HL-60/S4 (cell line): ENCODE results near the gene DNAJC4.

Source experiments
- in situ Hi-C: fragments of 300-500 bp; cut with MboI; formaldehyde crosslinking; loops from 2 replicates; pipeline ENCODE4 v1.14.3; 2022; ENCODE audit warnings: low sequenced_read_pairs

DNAJC4 gene, protein sequence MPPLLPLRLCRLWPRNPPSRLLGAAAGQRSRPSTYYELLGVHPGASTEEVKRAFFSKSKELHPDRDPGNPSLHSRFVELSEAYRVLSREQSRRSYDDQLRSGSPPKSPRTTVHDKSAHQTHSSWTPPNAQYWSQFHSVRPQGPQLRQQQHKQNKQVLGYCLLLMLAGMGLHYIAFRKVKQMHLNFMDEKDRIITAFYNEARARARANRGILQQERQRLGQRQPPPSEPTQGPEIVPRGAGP

GRCh38 chr11:64230171-64230984 is at the start of gene DNAJC4:
DNAJC4 (plus strand) TSS chr11:64230548; CDS start chr11:64230855, 307 bp downstream.
- in situ Hi-C loops, result no loop called here

DNA sequence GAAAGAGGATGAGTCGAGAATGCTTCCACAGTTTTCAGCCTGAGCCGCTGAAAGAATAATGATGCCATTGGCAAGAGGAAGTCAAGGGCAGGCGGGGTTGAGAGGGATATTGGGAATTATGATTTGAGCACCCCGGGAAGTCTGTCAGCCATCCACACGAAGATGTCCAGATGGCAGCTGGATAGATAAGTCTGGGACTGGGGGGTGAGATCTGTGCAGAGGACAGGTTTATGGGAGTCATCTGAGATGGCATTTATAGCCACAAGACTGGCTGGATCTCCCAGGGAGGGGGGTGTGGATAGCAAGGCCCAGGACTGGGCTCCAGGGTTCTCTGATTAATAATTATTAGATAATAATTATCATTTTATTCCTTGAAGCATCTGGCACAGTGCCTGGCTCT is 49.5 kb upstream of the DNAJC4 start:
- in situ Hi-C loops, result no loop called here

DNA sequence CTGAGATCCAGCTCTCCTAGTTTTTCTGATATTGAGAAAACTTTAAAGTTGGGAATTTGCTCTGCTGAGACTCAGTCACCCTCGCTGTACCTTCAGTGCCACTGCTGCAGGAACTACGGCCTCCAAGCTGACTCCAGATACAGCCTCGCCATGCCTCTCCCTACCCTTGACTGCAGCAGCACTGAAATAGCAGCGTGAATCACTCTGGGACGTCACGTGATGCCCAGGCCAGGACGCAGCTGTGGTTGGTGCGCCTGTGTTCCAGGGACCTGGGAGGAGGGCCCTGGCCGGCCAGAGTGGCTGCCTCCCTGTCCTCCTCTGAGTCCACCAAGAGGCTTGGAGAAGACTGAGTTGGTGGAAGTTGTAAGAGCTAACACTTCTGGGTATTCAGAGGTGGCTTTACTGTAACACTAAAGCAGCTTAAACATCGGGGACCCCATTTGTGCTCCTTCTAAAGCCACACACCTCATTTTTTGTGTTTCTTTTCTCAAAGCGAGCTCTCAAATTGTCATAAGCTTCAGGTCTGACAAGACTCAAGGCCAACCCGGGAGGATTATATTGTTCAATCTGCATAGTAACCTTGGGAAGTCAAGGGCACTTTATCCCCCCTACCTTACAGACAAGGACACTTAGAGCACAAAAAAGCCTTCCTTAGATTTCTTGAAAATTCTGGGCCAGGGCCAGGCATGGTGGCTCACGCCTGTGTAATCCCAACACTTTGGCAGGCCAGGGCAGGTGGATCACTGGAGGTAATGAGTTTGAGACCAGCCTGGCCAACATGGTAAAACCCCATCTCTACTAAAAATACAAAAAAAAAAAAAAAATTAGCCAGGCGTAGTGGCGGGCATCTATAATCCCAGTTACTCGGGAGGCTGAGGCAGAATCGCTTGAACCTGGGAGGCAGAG is 48.6 kb upstream of the DNAJC4 start:
- in situ Hi-C loops, result no loop called here

DNA sequence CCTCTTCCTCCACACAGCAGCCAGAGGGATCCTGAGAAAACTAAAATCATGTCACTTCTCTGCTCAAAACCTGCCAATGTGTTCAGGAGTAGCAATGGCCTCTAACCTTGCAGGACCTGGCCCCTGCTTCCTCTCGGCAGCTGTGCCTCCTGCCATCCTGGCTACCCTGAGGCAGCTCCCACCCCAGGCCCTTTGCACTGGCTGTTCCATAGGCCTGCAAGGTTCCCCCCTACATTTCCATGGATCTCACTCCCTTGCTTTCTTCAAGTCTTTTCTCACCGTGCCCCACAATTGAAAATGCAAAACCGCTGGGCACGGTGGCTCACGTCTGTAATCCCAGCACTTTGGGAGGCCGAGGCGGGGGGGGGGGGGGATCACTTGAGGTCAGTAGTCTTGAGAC is 46.5 kb upstream of the DNAJC4 start:
- in situ Hi-C loops, result no loop called here

- in situ Hi-C loops, result no loop called here
Observed at GRCh38 chr11:64185175-64185692, 45.1 kb upstream of the DNAJC4 start.

- in situ Hi-C loops, result no loop called here
Observed at GRCh38 chr11:64185693-64186491, 44.5 kb upstream of the DNAJC4 start, which contains the start of gene STIP1. STIP1 (plus strand) TSS chr11:64186171; CDS start chr11:64186262, 91 bp downstream.

DNA sequence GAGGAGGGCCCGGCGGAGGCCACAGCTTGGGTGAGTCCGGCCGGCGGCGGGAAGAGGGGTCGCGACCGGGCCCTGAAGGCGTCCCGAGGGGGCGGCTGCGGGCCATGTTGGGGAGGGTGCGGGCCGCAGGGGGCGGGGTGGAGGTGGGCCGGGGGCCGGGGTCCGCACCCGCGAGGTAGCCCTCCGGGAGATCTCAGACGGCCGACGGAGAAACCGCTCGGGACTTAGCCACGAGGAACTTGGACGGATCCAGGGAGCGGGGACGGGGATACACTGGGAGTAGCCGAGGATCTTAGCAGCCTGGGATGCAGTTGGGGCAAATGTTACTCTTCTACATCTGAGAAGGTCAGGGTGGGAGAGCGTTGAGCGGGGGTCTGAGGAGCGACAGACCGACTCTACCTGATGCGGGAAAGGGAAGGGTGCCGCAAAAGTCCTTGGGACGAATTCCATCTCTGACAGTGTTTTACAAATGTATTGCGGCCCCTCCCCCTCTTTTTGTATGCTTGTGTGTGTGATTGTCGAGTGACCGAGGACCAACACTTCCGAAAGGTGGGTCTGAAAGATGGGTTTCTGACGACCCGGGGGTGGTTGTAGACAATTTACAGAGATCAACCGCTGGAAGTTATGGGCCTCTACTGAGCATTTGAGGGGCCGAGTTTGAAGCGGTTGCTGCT is 43.7 kb upstream of the DNAJC4 start:
- in situ Hi-C loops, result no loop called here

DNA sequence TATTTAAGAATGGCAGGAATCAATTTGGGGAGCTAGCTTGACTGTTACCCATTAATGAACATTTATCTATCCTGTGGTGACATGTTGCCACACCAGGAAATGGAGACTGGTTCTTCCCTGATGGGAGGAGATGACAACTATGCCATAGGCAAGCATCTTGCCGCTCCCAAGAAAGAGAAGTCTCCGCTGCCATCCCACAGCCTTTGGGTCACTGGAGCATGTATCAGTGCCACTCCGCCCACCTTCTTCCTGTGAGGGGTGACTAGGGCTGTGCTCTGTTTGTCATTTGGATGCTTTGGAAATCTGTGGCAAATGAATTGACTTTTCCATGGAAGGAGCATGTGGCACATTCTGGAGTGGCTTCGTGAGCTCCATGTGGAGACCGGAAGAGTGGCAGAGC is 37.9 kb upstream of the DNAJC4 start:
- in situ Hi-C loops, result no loop called here

DNA sequence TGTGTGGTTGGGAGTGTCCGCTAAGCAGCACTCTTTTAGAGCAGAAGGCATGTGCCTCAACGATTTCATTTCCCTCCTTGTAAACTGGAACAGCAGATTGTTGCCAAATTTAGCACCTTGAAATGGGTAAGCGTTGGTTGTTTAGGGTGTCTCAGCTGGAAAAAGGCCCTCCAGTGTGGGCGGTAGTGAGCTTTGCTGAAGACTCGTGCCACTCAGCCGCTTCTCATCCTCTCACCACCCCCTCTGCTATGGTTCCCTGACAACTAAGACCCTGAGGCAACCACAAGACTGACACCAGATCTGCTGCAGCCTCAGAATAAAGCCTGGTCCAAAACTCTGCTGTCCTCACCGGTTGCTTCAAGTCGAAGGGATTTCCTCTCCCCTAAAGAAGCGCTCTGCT is 33.7 kb upstream of the DNAJC4 start:
- in situ Hi-C loops, result no loop called here

DNA sequence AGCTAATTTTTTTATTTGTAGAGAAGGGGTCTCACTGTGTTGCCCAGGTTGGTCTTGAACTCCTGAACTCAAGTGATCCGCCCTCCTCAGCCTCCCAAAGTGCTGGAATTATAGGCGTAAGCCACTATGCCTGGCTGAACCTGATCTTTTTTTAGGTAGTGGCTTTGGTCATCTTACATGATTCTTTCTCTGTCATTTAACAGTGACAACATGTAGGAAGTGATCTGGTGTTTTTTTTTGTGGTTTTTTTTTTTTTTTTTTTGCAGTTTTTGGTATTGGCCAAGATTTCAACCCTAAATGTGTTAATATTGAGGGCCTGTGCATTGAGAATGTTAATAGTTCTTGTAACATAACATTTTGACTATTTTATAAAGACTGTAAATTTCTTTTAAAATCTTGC is 31.8 kb upstream of the DNAJC4 start:
- in situ Hi-C loops, result no loop called here

DNA sequence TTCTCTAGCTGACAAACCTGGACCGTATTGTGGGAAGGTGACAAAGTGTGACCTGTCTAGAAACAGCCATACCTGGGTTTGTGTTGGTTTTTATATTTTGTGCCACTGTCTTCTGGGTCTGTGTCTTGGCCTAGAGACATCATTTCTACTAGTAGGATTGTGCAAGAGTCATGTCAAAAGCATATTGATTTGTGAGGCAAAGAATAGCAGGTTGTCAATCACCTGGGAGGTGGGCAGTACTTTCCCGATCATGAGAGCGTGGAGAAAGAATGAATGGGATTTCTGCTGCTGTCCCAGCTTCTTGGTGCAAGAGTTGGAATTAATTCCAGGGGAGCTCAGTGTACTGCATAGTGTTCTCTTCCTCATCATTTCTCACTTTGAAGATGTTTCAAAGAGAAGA is 28.8 kb upstream of the DNAJC4 start:
- in situ Hi-C loops, result no loop called here

DNA sequence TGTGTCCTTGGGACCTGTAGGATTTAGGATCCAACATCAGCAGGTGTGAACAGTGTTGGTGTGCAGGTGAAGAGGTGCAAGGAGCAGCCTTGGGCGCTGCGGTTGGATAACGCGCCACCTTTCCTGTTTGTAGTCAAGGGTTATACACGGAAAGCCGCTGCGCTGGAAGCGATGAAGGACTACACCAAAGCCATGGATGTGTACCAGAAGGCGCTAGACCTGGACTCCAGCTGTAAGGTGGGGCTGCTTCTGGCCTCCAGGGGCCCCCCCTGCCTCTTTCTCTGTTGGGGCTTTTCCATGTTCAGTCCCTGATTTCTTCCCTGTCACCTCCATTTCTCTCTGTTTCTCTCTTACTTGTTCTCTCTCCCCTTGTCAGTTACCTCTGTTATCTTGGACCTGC is 27.4 kb upstream of the DNAJC4 start:
- in situ Hi-C loops, result no loop called here

- in situ Hi-C loops, result no loop called here
Observed at GRCh38 chr11:64203421-64204079, 26.8 kb upstream of the DNAJC4 start.

DNA sequence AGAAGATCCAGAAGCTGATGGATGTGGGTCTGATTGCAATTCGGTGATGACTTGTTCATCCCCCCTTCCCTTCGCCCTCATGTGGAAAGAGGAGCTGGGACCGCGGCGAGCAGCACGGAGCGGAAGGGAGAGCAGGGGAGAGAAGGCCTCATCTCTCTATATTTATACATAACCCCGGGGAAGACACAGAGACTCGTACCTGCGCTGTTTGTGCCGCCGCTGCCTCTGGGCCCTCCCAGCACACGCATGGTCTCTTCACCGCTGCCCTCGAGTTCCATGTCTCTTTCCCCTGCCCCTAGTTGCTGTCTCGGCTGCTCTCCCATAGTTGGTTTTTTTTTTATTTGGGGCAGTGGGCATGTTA is 26.3 kb upstream of the DNAJC4 start:
- in situ Hi-C loops, result no loop called here

DNA sequence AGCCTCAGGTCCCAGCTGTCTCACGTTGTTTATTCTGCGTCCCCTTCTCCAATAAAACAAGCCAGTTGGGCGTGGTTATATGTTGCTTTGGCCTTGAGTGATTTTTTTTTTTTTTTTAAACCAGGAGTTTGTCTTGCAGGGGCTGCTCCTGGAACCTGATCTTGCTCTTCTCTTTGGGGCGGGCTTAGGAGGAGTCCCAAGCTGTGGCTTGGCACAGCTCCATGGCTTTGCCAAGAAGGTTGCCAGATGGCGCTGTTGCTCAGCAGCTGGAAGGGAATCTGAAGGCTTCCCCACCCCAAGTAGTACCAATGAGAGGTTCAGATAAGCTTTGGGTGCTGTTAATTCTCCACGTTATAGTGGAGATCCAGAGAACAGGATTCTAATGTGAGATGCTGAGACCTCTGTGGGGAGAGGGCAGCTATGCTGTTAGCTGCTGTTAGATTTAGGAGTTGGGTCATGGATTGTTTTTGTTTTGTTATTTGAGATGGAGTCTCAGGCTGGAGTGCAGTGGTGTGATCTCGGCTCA is 25.8 kb upstream of the DNAJC4 start:
- in situ Hi-C loops, result no loop called here

DNA sequence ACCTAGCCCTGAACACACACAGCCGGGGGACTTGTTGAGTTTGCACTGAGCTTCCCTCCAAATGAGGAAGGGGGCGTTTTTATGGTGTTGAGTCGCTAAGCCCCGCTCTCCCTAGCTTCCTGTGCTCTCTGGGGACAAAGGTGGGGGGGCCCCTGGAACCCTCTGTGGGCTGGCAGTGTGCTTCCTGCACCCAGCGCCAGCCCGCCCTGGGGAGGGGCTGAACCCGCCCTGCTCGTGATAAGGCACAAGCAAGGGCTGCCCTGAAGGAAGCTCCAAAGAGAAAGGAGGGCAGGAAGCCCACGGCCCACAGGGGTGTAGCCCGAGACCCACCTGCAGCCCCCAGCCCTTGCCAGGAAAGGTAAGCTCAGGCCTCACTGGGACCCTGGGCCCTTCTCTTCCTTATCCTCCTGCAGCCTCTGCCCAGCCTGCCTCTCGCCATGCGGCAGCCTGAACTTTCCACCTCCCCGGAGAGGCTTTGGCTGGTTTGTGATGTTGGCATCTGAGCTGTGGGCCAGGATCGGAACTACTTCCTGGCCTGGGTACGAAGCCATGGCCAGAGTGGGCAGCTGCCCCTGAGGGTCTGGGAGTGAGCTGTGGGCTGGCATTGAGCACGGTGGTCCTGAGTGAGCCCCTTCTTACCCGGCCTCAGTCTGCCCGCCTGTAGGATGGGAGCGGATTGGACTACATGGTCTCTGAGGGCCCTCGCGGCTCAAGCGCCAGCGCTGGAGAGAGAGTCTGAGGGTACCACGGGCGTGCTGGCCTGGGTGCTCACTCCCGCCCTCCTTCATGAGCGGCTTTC is 23.7 kb upstream of the DNAJC4 start, which contains the start of gene FERMT3:
Gene FERMT3, plus strand, starts transcription at position 265 of the 799 bp plus-strand sequence. CDS start 644 bp downstream, outside the sequence.
- in situ Hi-C loops, result no loop called here

DNA sequence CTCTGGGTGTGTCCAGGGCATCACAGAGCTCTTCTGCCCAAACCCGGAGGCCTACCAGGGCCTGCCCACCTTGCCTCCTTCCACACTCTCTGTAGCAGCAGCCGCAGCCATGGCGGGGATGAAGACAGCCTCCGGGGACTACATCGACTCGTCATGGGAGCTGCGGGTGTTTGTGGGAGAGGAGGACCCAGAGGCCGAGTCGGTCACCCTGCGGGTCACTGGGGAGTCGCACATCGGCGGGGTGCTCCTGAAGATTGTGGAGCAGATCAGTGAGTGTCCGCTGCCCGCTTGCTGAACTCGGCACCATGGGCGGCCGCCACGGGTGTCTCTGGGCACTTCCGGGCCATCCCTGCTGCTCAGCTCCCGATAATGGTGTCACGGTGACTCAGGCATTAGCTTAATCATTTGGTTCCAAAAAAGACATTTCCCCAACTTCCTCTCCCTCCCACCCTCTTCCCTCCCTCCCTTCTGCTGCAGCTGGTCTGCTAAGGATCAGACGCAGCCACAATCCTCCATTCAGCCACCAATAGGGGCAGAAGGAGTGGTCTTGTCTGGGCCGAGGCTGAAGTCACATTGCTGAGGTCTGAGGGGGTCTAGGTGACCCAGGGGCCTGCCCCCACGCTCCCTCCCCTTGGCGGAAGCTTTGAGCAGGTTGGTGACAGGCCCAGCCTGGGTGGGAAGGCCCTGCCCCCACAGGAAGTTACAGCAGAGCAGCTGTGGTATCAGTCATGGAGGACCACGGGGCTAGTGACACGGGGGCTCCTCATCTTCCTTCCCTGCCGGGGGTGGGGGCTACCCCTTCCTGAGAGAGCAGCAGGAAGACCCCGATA is 22.9 kb upstream of the DNAJC4 start:
- in situ Hi-C loops, result no loop called here
